H1 (cell line): ENCODE results near the gene EEPD1. TPM values are rescaled to one million over a fixed set of nuclear protein-coding genes. Genes with fewer than 3 reads are reported as not detected.

ENCODE experiments used
- CTCF ChIA-PET: fragments of 300-600 bp; sonication (Branson Sonifier 250); formaldehyde crosslinking; loops from one replicate; lab custom pipeline; 2021; ENCODE audit not compliant: partially characterized antibody; lab: Charles Lee
- POLR2A ChIA-PET: fragments of 300-600 bp; sonication (Branson Sonifier 250); formaldehyde crosslinking; loops from one replicate; lab custom pipeline; 2021; ENCODE audit warnings: inconsistent platforms; ENCODE audit not compliant: partially characterized antibody; lab: Charles Lee
- DNase-seq, 2 experiments: peaks; one replicate each; pipeline versions ENCODE4 v3.0.0 to v3.0.0-alpha.2; 2010 to 2022; ENCODE audit warnings: low spot score in 2 of 2, low read depth in 1 of 2, mixed read lengths in 1 of 2
- FAIRE-seq: peaks from 2 replicates; lab custom pipeline; 2011; peaks lifted over from hg19 to GRCh38; lab: Jason Lieb, UNC
- H2AFZ ChIP-seq: 2 replicates; pipeline ENCODE4 v1.8.1; 2012; ENCODE audit warnings: low read length, inconsistent platforms
- H2AK5ac ChIP-seq: 2 replicates; pipeline ENCODE4 v1.6.1; 2013; ENCODE audit warnings: low read depth, low read length
- H2BK120ac ChIP-seq: replicated peaks from 2 replicates; pipeline ENCODE3; 2013; ENCODE audit warnings: low read depth, low read length, inconsistent platforms
- H2BK12ac ChIP-seq: 2 replicates; pipeline ENCODE4 v1.6.1; 2013; ENCODE audit warnings: low read depth, low read length
- H2BK15ac ChIP-seq: 2 replicates; pipeline ENCODE4 v1.6.1; 2013; ENCODE audit warnings: low read length
- H2BK20ac ChIP-seq: 2 replicates; pipeline ENCODE4 v1.6.1; 2013; ENCODE audit warnings: low read length
- H2BK5ac ChIP-seq: 2 replicates; pipeline ENCODE4 v1.6.1; 2013; ENCODE audit warnings: low read depth, low read length
- H3K14ac ChIP-seq: 2 replicates; pipeline ENCODE4 v1.6.1; 2013; ENCODE audit warnings: inconsistent platforms; ENCODE audit not compliant: insufficient read length
- H3K18ac ChIP-seq: 2 replicates; pipeline ENCODE4 v1.6.1; 2013; ENCODE audit warnings: low read length; ENCODE audit errors: extremely low read depth
- H3K23ac ChIP-seq: 2 replicates; pipeline ENCODE4 v1.6.1; 2013; ENCODE audit warnings: inconsistent platforms; ENCODE audit not compliant: insufficient read length
- H3K23me2 ChIP-seq: 2 replicates; pipeline ENCODE4 v1.6.1; 2013; ENCODE audit warnings: low read depth, low read length
- H3K27ac ChIP-seq: 2 replicates; pipeline ENCODE4 v1.6.1; 2011; ENCODE audit warnings: low read depth, low read length, inconsistent platforms
- H3K27me3 ChIP-seq, 4 experiments: replicated peaks in 1 of 4; 1 replicate in 1 of 4; 2 replicates in 3 of 4; pipeline versions ENCODE4 v1.6.1 to v1.8.1; 2011 to 2013; ENCODE audit warnings: low read length in 3 of 4, mild to moderate bottlenecking in 3 of 4, inconsistent platforms in 2 of 4, mixed read lengths in 2 of 4, moderate library complexity in 1 of 4; ENCODE audit not compliant: control insufficient read depth in 3 of 4, insufficient read depth in 3 of 4; ENCODE audit errors: extremely low read depth in 1 of 4
- H3K36me3 ChIP-seq, 4 experiments: 2 replicates each; pipeline versions ENCODE4 v1.6.1 to v1.8.1; 2011 to 2013; ENCODE audit warnings: mild to moderate bottlenecking in 4 of 4, low read length in 3 of 4, moderate library complexity in 2 of 4, control low read depth in 1 of 4, inconsistent platforms in 1 of 4; ENCODE audit not compliant: insufficient read depth in 4 of 4, control insufficient read depth in 2 of 4
- H3K4ac ChIP-seq: replicated peaks from 2 replicates; pipeline ENCODE3; 2013; ENCODE audit warnings: low read length, low read depth, mixed read lengths, inconsistent platforms; ENCODE audit not compliant: insufficient read length
- H3K4me1 ChIP-seq, 4 experiments: replicated peaks in 1 of 4; 1 replicate in 1 of 4; 2 replicates in 3 of 4; pipeline versions ENCODE4 v1.6.1 to v1.8.1; 2011 to 2013; ENCODE audit warnings: low read length in 3 of 4, inconsistent platforms in 2 of 4, mixed read lengths in 1 of 4; ENCODE audit not compliant: insufficient read depth in 4 of 4, control insufficient read depth in 3 of 4
- H3K4me2 ChIP-seq, 2 experiments: 2 replicates each; pipeline versions ENCODE4 v1.6.1 to v1.8.1; 2011 to 2013; ENCODE audit warnings: low read depth in 2 of 2, low read length in 2 of 2, control low read depth in 1 of 2, inconsistent platforms in 1 of 2, mild to moderate bottlenecking in 1 of 2; ENCODE audit not compliant: insufficient read depth in 1 of 2
- H3K4me3 ChIP-seq, 4 experiments: fragments of 200-600, 300-600 bp in 1 of 4; sonication (generic), shearing (Covaris generic), sonication (Bioruptor Twin) in 1 of 4; 2 replicates each; pipeline versions ENCODE4 v1.5.1 to v1.8.1; 2011 to 2016; ENCODE audit warnings: low read length in 4 of 4, low read depth in 3 of 4, control low read depth in 2 of 4, inconsistent platforms in 2 of 4, mild to moderate bottlenecking in 2 of 4, mixed read lengths in 1 of 4, moderate library complexity in 1 of 4; ENCODE audit not compliant: insufficient read depth in 2 of 4; ENCODE audit errors: extremely low read depth in 1 of 4
- H3K56ac ChIP-seq: replicated peaks from 2 replicates; pipeline ENCODE3; 2013; ENCODE audit warnings: low read depth, mild to moderate bottlenecking, mixed read lengths, low read length, inconsistent platforms; ENCODE audit not compliant: insufficient read length
- H3K79me1 ChIP-seq: 2 replicates; pipeline ENCODE4 v1.6.1; 2013; ENCODE audit warnings: low read depth, low read length, control low read depth
- H3K79me2 ChIP-seq, 2 experiments: 2 replicates each; pipeline versions ENCODE4 v1.6.1 to v1.8.1; 2012 to 2013; ENCODE audit warnings: low read length in 2 of 2, mild to moderate bottlenecking in 2 of 2, inconsistent platforms in 1 of 2; ENCODE audit not compliant: insufficient read depth in 2 of 2, control insufficient read depth in 1 of 2
- H3K9ac ChIP-seq, 4 experiments: replicated peaks in 1 of 4; 1 replicate in 1 of 4; 2 replicates in 3 of 4; pipeline versions ENCODE4 v1.6.1 to v1.8.1; 2011 to 2013; ENCODE audit warnings: low read depth in 3 of 4, low read length in 3 of 4, control low read depth in 2 of 4, mild to moderate bottlenecking in 2 of 4, moderate library complexity in 2 of 4, inconsistent platforms in 1 of 4; ENCODE audit errors: extremely low read depth in 1 of 4
- H3K9me3 ChIP-seq, 2 experiments: 2 replicates each; pipeline versions ENCODE4 v1.6.1 to v1.8.1; 2012 to 2013; ENCODE audit warnings: mild to moderate bottlenecking in 2 of 2, moderate library complexity in 2 of 2, control low read depth in 1 of 2, inconsistent platforms in 1 of 2, low read depth in 1 of 2, low read length in 1 of 2, mixed read lengths in 1 of 2; ENCODE audit not compliant: insufficient read depth in 2 of 2
- H4K20me1 ChIP-seq, 2 experiments: replicated peaks in 1 of 2; 2 replicates each; pipeline versions ENCODE3 to v1.8.1; 2011 to 2013; ENCODE audit warnings: inconsistent platforms in 2 of 2, low read length in 2 of 2, mild to moderate bottlenecking in 1 of 2; ENCODE audit not compliant: insufficient read depth in 2 of 2, control insufficient read depth in 1 of 2
- H4K5ac ChIP-seq: 2 replicates; pipeline ENCODE4 v1.6.1; 2013; ENCODE audit warnings: low read length, low read depth, mixed read lengths, inconsistent platforms; ENCODE audit not compliant: insufficient read length
- H4K8ac ChIP-seq: 2 replicates; pipeline ENCODE4 v1.8.0; 2013; ENCODE audit warnings: mild to moderate bottlenecking, moderate library complexity, low read length, inconsistent platforms; ENCODE audit not compliant: insufficient read depth; ENCODE audit errors: extremely low read depth
- H4K91ac ChIP-seq: replicated peaks from 2 replicates; pipeline ENCODE3; 2013; ENCODE audit warnings: low read length, mixed read lengths, inconsistent platforms; ENCODE audit not compliant: insufficient read length
- CBX8 ChIP-seq: fragments of 300-800, 300-1000 bp; sonication (generic); IDR thresholded peaks from 2 replicates; pipeline ENCODE4 v1.7.1; 2016; ENCODE audit warnings: low read depth, low read length, borderline replicate concordance
- CEBPB ChIP-seq: IDR thresholded peaks from 2 replicates; pipeline ENCODE4 v1.6.1; 2012; ENCODE audit warnings: low read depth, low read length
- KDM1A ChIP-seq: fragments of 200-600, 300-600 bp; sonication (generic); IDR thresholded peaks from 2 replicates; pipeline ENCODE4 v1.7.1; 2016; ENCODE audit warnings: mild to moderate bottlenecking, low read length, borderline replicate concordance
- SP4 ChIP-seq: IDR thresholded peaks from 2 replicates; pipeline ENCODE4 v1.6.1; 2012; ENCODE audit warnings: low read length, inconsistent platforms
- WGBS, 2 experiments: shearing (Covaris generic) in 1 of 2; methylation state at CpG; one replicate each; pipeline versions ENCODE4 v1.1.6 to v1.1.7; 2013 to 2015; ENCODE audit warnings: low lambda C conversion rate in 2 of 2, mixed read lengths in 2 of 2, inconsistent platforms in 1 of 2, low coverage in 1 of 2, missing lambda C conversion rate in 1 of 2; ENCODE audit not compliant: insufficient replicate concordance in 2 of 2, insufficient coverage in 1 of 2, insufficient read length in 1 of 2; ENCODE audit errors: extremely low coverage in 1 of 2, missing lambda C conversion rate in 1 of 2; 5-methylcytosine and 5-hydroxymethylcytosine counted together
- polyA plus RNA-seq, 7 experiments: library from polyadenylated mRNA; depleted of rRNA in 3 of 7; stranded (reverse) in 5 of 7; unstranded in 2 of 7; fragments of >200 nt in 5 of 7; fragments of 200-250 nt in 2 of 7; gene quantifications; 1 replicate in 5 of 7; 2 replicates in 1 of 7; 4 replicates in 1 of 7; pipeline versions ENCODE4 v1.2.1 to v1.2.3, GENCODE V29; 2011 to 2013; ENCODE audit warnings: missing spikeins in 2 of 7, mixed read lengths in 2 of 7
- total RNA-seq: library from RNA; stranded (reverse); fragmentation: NEBNext Ultra II Directional; extraction: Animal tissue kit (Norgen Biotek cat#: 25700); gene quantifications from 2 replicates; pipeline ENCODE4 v1.2.1, GENCODE V29; 2021

EEPD1 gene
- total and polyA plus RNA-seq, 2 of the 8 experiments (the other 6 are each of a cell fraction or from before 2014, with no cell fraction given), result 3.1 to 7.8 TPM

DNA sequence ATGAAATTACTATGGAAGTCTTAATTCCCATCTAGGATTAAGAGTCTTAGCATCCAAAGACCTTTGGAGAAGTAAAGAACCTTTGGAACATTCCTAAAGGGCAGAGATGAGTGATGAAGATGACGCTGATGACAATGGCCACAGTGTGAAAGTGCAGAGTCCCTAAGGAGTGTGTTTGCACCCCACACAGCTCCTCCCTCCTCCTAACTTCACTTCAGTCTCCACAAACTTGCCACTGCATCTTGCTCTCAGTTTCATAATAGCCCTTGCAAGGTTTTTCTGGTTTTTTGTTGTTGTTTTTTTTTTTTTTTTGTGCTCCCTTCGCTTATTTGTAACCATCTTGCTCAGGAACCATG, 119.1 kb downstream of the EEPD1 start:
- H3K4me3 ChIP-seq, result no peak overlapping the region
- H3K23ac ChIP-seq, result no peak overlapping the region
- H3K4me1 ChIP-seq, result peaks cover 6 to 18% (median 13%) of the 10 kb centered on the region in 4 experiments; a peak in 5 of 7 replicates
- H4K5ac ChIP-seq, result no peak overlapping the region
- 72% methylated on average over 2 of the region's 2 CpGs; no CpG with 5 or more reads in 1 of the 2 experiments for WGBS, 2 experiments
- DNase-seq, result no peak
- no peak overlapping the region for H2BK15ac ChIP-seq
- H3K9ac ChIP-seq, result no peak overlapping the region
- no peak overlapping the region for H2AFZ ChIP-seq
- H3K4ac ChIP-seq, result no peak overlapping the region
- no peak overlapping the region for H3K18ac ChIP-seq
- H4K8ac ChIP-seq, result no peak overlapping the region; the same call in 1 of the 2 replicates
- no peaks in the 10 kb centered on the region for H3K79me1 ChIP-seq
- H3K9me3 ChIP-seq, result no peaks in the 10 kb centered on the region
- H3K56ac ChIP-seq, result no peak overlapping the region
- no peak overlapping the region for H2BK5ac ChIP-seq
- H3K4me2 ChIP-seq, result no peak overlapping the region
- no peaks in the 10 kb centered on the region for H3K27me3 ChIP-seq
- no peak overlapping the region for H2BK12ac ChIP-seq
- H3K27ac ChIP-seq, result no peak overlapping the region
- no peak for FAIRE-seq
- H2BK120ac ChIP-seq, result no peak overlapping the region
- TF ChIP-seq CEBPB (no peak), KDM1A (no peak), CBX8 (no peak), SP4 (no peak)
- TF ChIP-seq, all 59 proteins: peak for 0
- H3K36me3 ChIP-seq, result no peaks in the 10 kb centered on the region
- POLR2A ChIA-PET, result no interaction called here
- no peaks in the 10 kb centered on the region for H3K79me2 ChIP-seq
- no peaks in the 10 kb centered on the region for H4K20me1 ChIP-seq
- no peaks in the 10 kb centered on the region for H3K23me2 ChIP-seq
- no peak overlapping the region for H2BK20ac ChIP-seq
- H3K14ac ChIP-seq, result no peak overlapping the region
- CTCF ChIA-PET, result interaction anchor here (0.7 to 7.6 kb wide), 5 partner anchors 8 to 399 kb away, joined by 3 to 36 read pairs (median 7); no protein-coding TSS in a partner anchor
- no peak overlapping the region for H2AK5ac ChIP-seq
- H4K91ac ChIP-seq, result no peak overlapping the region
